GM19351 (cell line): ENCODE data around the gene FOXK1.
A peak's percentile ranks its signal among the peaks of the same experiment; 100 is the strongest.

Source experiments
- ATAC-seq: cut with Tn5 transposase; IDR thresholded peaks from one replicate; pipeline ENCODE4 v1.9.1; 2021; ENCODE audit warnings: mild to moderate bottlenecking, moderate library complexity; ENCODE audit not compliant: unreplicated experiment

FOXK1 gene

DNA sequence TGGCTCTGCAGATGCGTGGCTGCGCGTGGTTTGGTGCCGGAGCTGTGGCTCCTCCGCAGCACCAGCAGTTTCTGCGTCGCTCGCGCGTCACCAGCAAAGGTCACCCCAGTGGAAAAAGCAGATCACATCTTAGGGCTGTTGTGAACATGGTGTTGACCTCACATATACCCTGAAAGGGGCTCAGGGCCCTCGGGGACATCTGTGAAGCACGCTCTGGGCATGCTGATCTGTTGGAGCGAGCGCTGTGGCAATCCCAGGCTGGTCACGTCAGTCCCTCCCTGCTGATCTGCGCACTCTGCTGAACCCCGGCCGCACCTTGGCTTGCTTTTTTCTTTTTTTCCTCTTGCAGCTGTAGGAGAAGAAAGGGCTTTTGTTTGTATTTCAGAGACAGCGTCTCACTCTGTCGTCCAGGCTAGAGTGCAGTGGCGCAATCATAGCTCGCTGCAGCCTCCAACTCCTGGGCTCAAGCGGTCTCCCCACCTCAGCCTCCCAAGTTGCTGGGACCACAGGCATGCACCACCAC lies 60.0 kb downstream of the FOXK1 start:
- ATAC-seq = no peak

DNA sequence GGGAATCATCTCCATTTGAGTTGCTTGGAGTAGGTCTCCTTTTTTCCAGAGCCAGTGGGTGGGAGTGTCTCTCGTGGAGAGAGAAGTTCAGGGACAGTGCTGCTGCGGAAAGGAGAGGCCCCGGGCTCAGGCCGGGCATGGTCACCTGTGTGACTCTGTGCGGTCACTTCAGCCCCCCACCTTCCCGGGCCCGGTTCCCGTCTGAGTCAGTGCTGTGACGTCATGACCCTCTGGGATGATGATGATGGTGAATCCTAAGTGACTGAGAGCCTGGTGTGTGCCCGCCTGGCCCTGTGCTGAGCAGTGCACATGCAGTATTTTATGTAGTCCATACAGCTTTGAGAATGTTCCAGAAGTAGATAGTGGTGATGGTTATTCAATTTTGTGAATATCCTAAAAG lies 60.8 kb downstream of the FOXK1 start:
- ATAC-seq = no peak

GRCh38 chr7:4744391-4745264 lies 62.5 kb downstream of the FOXK1 start:
- peak; percentile 72 for ATAC-seq

DNA sequence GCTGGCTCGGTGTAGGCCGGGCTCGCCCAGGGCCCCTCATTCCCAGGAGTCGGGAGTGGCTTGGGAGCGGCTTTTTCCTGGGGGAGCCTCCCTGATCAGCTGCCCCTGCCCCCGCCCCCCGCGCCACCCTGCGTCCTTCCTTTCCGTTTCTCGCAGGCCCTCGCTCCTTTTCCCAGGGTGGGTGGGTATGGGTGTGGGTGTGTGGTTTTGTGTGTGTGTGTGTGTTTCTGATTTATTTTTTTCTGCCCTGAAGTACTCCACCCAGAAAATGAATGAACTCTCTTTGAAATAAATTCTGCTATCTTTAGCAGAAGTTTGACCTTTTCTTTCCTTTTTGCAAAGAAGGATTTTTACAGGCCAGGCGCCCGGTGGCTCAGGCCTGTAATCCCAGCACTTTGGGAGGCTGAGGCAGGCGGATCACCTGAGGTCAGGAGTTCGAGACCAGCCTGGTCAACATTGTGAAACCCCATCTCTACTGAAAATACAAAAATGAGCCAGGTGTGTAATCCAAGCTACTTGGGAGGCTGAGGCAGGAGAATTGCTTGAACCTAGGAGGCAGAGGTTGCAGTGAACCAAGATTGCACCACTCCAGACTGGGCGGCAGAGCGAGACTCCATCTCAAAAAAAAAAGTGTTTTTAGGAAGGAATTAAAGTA lies 63.3 kb downstream of the FOXK1 start:
- peak; percentile 28 for ATAC-seq

- ATAC-seq = no peak
Measured at GRCh38 chr7:4745971-4746919, 64.2 kb downstream of the FOXK1 start.

DNA sequence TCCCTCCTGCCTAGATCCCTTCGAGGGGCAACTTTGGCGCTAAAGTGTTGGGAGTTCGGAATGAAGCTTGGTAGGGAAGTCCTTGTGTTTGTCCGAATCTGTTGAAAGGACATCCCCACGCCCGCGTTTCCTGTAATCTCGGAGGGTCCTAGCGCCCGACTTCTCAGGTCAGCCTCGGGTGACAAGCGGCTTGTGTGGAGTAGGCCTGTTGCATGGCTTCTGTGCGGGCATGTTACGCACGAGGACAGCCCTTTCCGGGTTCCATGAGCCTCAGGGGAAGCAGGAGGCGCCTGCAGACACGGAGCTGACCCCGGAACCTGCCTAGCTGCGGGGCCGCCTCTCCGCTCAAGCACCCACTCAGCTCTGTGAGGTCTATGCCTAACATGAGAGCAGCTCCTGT lies 64.9 kb downstream of the FOXK1 start:
- no peak for ATAC-seq

- no peak for ATAC-seq
Measured at GRCh38 chr7:4747746-4748145, 65.7 kb downstream of the FOXK1 start.

GRCh38 chr7:4748231-4748681 lies 66.2 kb downstream of the FOXK1 start:
- ATAC-seq = no peak

DNA sequence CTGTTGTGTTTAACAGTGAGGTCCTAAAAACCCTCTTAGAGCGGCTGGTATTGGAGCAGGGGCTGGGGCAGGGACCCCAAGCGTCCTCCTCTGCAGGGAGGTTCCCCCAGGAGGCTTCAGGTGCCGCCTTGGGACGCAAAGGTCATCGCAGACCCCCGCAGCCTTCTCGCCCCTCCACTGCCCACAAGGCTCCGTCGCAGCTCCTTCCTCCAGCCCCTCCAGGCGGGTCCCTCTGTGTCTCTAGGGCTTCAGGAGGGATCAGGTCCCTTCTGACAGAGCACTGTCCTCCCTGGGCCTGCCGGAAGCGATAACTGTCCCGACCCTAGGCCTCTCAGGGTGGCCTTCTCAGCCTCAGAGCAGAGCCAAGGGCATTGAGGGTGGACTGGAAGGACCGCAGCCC lies 67.3 kb downstream of the FOXK1 start:
- no peak for ATAC-seq

DNA sequence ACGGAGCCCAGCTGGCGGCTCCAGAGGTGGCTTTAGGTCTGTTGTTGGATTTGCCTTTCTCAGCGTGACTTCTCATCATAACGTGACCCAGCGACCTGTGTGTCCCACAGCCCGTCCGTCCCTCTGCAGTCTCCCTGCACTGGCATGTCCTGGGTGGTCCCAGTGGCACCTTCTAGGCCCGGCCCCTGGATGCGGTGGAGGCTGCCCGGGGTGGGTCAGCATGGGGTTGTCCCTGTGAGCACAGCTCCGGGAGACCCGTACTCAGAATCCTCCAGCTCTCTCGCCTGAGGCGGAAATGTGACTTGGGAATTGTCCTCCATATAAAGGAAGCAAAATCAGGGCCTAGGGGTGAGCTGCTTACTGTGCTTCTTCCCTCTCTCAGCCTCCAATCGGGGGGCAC lies 67.7 kb downstream of the FOXK1 start:
- no peak for ATAC-seq

- no peak for ATAC-seq
Measured at GRCh38 chr7:4751398-4751947, 69.4 kb downstream of the FOXK1 start.

- peak; percentile 91 for ATAC-seq
Measured at GRCh38 chr7:4753598-4754432, 71.7 kb downstream of the FOXK1 start.

- no peak for ATAC-seq
Measured at GRCh38 chr7:4754433-4755010, 72.4 kb downstream of the FOXK1 start.

- no peak for ATAC-seq
Measured at GRCh38 chr7:4755045-4755444, 73.0 kb downstream of the FOXK1 start.

GRCh38 chr7:4758111-4758510 lies 76.0 kb downstream of the FOXK1 start:
- no peak for ATAC-seq

DNA sequence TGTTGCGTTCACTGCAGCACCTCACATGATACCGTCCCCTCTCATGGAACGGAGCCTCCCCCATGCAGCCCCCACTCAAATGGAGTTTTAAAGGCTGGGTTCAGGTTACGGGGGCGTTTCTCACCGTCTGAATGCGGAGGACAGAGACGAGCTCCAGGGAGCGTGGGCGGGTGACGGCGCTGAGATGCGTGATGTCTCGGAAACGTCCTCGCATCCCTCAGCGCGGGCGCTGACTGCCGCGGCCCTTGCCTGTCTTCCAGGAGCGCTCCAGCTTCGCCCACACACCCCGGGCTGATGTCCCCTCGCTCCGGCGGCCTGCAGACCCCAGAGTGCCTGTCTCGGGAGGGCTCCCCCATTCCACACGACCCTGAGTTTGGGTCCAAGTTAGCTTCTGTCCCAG lies 76.7 kb downstream of the FOXK1 start:
- ATAC-seq = no peak

GRCh38 chr7:4759211-4759610 lies 77.1 kb downstream of the FOXK1 start:
- no peak for ATAC-seq

- ATAC-seq = no peak
Measured at GRCh38 chr7:4760952-4761351, 78.9 kb downstream of the FOXK1 start.
